WTC11 (cell line): ENCODE data around the gene CORO1C.

Source experiments
- CBFB ChIP-seq: sonication (generic); formaldehyde crosslinking; IDR thresholded peaks from 2 replicates; pipeline ENCODE4 v1.8.1; 2022; ENCODE audit warnings: mild to moderate bottlenecking, low read depth, missing genetic modification reagents
- CREB1 ChIP-seq: sonication (generic); formaldehyde crosslinking; IDR thresholded peaks from 2 replicates; pipeline ENCODE4 v1.8.0; 2023; ENCODE audit warnings: mild to moderate bottlenecking, missing genetic modification reagents
- ELF4 ChIP-seq: sonication (generic); formaldehyde crosslinking; IDR thresholded peaks from 2 replicates; pipeline ENCODE4 v1.8.1; 2022; ENCODE audit warnings: low read depth, mild to moderate bottlenecking, moderate library complexity, missing genetic modification reagents
- GRHL2 ChIP-seq: fragments of 250-450 bp; sonication (Bioruptor Pico); IDR thresholded peaks from 2 replicates; pipeline ENCODE4 v1.8.0; 2022; ENCODE audit warnings: mild to moderate bottlenecking, moderate library complexity; ENCODE audit not compliant: insufficient replicate concordance, severe bottlenecking
- IRF2 ChIP-seq: sonication (generic); formaldehyde crosslinking; IDR thresholded peaks from 2 replicates; pipeline ENCODE4 v1.8.0; 2022; ENCODE audit warnings: low read depth, missing genetic modification reagents, borderline replicate concordance
- NFATC4 ChIP-seq: fragments of 250-450 bp; sonication (Bioruptor Pico); IDR thresholded peaks from 2 replicates; pipeline ENCODE4 v1.9.0; 2021; ENCODE audit warnings: mild to moderate bottlenecking
- TF ChIP-seq, protein P1 (sequence below): fragments of 200-600 bp; IDR thresholded peaks from 2 replicates; pipeline ENCODE4 v1.8.0; 2022; ENCODE audit warnings: antibody characterized with exemption
- TF ChIP-seq, protein P2 (sequence below): sonication (generic); formaldehyde crosslinking; IDR thresholded peaks from 2 replicates; pipeline ENCODE4 v1.8.1; 2022; ENCODE audit warnings: low read depth, mild to moderate bottlenecking, moderate library complexity, missing genetic modification reagents, borderline replicate concordance
- TF ChIP-seq, protein P3 (sequence below): sonication (generic); formaldehyde crosslinking; IDR thresholded peaks from 2 replicates; pipeline ENCODE4 v1.8.1; 2022; ENCODE audit warnings: mild to moderate bottlenecking, missing genetic modification reagents, moderate library complexity, borderline replicate concordance

DNA sequence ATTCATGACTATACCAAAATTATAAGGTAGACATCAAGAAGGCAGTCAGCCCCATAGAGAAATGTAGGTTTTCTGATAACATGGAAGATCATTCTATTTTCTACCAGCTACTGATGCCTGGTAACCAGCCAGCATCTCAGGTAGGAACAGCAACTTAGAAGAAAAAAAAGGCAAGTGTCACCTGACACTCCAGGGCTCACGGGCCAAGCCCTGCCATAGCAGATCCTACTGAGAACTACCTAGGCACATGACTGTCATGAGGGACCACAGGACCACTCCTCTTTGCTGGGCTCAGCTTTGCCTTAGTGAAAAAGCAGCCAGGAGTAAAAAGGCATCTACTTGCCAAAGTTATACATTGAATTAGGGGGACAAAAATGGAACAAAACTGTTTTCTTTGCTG is 33.4 kb downstream of the CORO1C start:
- TF ChIP-seq NFATC4 (CRISPR knock-in tag) (no peak), ELF4 (CRISPR knock-in tag) (no peak), CBFB (CRISPR knock-in tag) (no peak), GRHL2 (CRISPR knock-in tag) (no peak), CREB1 (CRISPR knock-in tag) (no peak), IRF2 (CRISPR knock-in tag) (no peak)
- TF ChIP-seq, protein P1, sequence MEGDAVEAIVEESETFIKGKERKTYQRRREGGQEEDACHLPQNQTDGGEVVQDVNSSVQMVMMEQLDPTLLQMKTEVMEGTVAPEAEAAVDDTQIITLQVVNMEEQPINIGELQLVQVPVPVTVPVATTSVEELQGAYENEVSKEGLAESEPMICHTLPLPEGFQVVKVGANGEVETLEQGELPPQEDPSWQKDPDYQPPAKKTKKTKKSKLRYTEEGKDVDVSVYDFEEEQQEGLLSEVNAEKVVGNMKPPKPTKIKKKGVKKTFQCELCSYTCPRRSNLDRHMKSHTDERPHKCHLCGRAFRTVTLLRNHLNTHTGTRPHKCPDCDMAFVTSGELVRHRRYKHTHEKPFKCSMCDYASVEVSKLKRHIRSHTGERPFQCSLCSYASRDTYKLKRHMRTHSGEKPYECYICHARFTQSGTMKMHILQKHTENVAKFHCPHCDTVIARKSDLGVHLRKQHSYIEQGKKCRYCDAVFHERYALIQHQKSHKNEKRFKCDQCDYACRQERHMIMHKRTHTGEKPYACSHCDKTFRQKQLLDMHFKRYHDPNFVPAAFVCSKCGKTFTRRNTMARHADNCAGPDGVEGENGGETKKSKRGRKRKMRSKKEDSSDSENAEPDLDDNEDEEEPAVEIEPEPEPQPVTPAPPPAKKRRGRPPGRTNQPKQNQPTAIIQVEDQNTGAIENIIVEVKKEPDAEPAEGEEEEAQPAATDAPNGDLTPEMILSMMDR, result no peak
- TF ChIP-seq, protein P2, sequence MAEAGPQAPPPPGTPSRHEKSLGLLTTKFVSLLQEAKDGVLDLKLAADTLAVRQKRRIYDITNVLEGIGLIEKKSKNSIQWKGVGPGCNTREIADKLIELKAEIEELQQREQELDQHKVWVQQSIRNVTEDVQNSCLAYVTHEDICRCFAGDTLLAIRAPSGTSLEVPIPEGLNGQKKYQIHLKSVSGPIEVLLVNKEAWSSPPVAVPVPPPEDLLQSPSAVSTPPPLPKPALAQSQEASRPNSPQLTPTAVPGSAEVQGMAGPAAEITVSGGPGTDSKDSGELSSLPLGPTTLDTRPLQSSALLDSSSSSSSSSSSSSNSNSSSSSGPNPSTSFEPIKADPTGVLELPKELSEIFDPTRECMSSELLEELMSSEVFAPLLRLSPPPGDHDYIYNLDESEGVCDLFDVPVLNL (CRISPR knock-in tag), result no peak
- TF ChIP-seq, protein P3, sequence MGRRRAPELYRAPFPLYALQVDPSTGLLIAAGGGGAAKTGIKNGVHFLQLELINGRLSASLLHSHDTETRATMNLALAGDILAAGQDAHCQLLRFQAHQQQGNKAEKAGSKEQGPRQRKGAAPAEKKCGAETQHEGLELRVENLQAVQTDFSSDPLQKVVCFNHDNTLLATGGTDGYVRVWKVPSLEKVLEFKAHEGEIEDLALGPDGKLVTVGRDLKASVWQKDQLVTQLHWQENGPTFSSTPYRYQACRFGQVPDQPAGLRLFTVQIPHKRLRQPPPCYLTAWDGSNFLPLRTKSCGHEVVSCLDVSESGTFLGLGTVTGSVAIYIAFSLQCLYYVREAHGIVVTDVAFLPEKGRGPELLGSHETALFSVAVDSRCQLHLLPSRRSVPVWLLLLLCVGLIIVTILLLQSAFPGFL, result no peak
